IMR-90 (cell line): ENCODE measurements around the gene NR0B2. TPM values are rescaled to one million over a fixed set of nuclear protein-coding genes. Genes with fewer than 3 reads are reported as not detected.

Source experiments
- ATAC-seq: fragments of 200-7000 bp; cut with Tn5 transposase; 2 replicates; pipeline ENCODE4 v1.9.1; 2020; ENCODE audit warnings: low read depth, mild to moderate bottlenecking, moderate library complexity
- BruUV-seq: library from RNA; stranded (reverse); fragments of 400-500 nt; replicated peaks from 2 replicates; lab custom pipeline; 2021; lab: Mats Ljungman, UMichigan
- CTCF ChIA-PET: fragments of 300-600 bp; formaldehyde crosslinking; extraction: SDS; loops from one replicate; lab custom pipeline; 2021; ENCODE audit warnings: antibody characterized with exemption; lab: Yijun Ruan, JAX
- POLR2A ChIA-PET: fragments of 300-600 bp; sonication (Branson Sonifier 250); formaldehyde crosslinking; loops from one replicate; lab custom pipeline; 2022; ENCODE audit warnings: antibody characterized with exemption; ENCODE audit not compliant: unreplicated experiment; lab: Charles Lee
- DNase-seq: peaks from one replicate; pipeline ENCODE4 v3.0.0; 2013
- H2AFZ ChIP-seq: replicated peaks from 2 replicates; pipeline ENCODE3; 2013; ENCODE audit warnings: low read length, mild to moderate bottlenecking; ENCODE audit not compliant: poor library complexity
- H2AK5ac ChIP-seq: 2 replicates; pipeline ENCODE4 v1.6.1; 2013; ENCODE audit warnings: low read depth, low read length, inconsistent platforms
- H2AK9ac ChIP-seq: replicated peaks from 2 replicates; pipeline ENCODE3; 2013; ENCODE audit warnings: mild to moderate bottlenecking, low read depth, low read length, moderate library complexity; ENCODE audit not compliant: poor library complexity
- H2BK120ac ChIP-seq: 2 replicates; pipeline ENCODE4 v1.6.1; 2013; ENCODE audit warnings: low read depth, low read length, inconsistent platforms
- H2BK15ac ChIP-seq: 3 replicates; pipeline ENCODE4 v1.6.1; 2013; ENCODE audit warnings: low read depth, low read length, inconsistent platforms
- H2BK20ac ChIP-seq: 2 replicates; pipeline ENCODE4 v1.6.1; 2013; ENCODE audit warnings: low read depth, mild to moderate bottlenecking, inconsistent platforms, low read length, moderate library complexity
- H2BK5ac ChIP-seq: 2 replicates; pipeline ENCODE4 v1.6.1; 2013; ENCODE audit warnings: mild to moderate bottlenecking, low read depth, low read length, inconsistent platforms; ENCODE audit not compliant: poor library complexity, severe bottlenecking
- H3K14ac ChIP-seq: replicated peaks from 2 replicates; pipeline ENCODE4 v1.6.1; 2013; ENCODE audit warnings: low read depth, low read length, inconsistent platforms
- H3K18ac ChIP-seq: 2 replicates; pipeline ENCODE4 v1.6.1; 2013; ENCODE audit warnings: low read depth, low read length, control low read depth
- H3K23ac ChIP-seq: 2 replicates; pipeline ENCODE4 v1.6.1; 2013; ENCODE audit warnings: low read depth, low read length, inconsistent platforms
- H3K27ac ChIP-seq: 2 replicates; pipeline ENCODE4 v1.5.1; 2013; ENCODE audit warnings: mild to moderate bottlenecking, control low read depth, low read length; ENCODE audit not compliant: insufficient read depth
- H3K27me3 ChIP-seq: 2 replicates; pipeline ENCODE4 v1.6.1; 2013; ENCODE audit warnings: low read length; ENCODE audit not compliant: control insufficient read depth, insufficient read depth
- H3K36me3 ChIP-seq: 2 replicates; pipeline ENCODE4 v1.6.1; 2013; ENCODE audit warnings: low read length, mixed read lengths; ENCODE audit not compliant: control insufficient read depth, insufficient read depth
- H3K4ac ChIP-seq: 2 replicates; pipeline ENCODE4 v1.6.1; 2013; ENCODE audit warnings: low read depth, low read length, inconsistent platforms
- H3K4me1 ChIP-seq: 2 replicates; pipeline ENCODE4 v1.6.1; 2013; ENCODE audit warnings: low read length, mixed read lengths; ENCODE audit not compliant: control insufficient read depth, insufficient read depth
- H3K4me2 ChIP-seq: 2 replicates; pipeline ENCODE4 v1.6.1; 2013; ENCODE audit warnings: low read depth, mild to moderate bottlenecking, control low read depth, low read length, moderate library complexity
- H3K4me3 ChIP-seq: 2 replicates; pipeline ENCODE4 v1.5.1; 2013; ENCODE audit warnings: low read depth, mild to moderate bottlenecking, control low read depth, low read length, moderate library complexity; ENCODE audit not compliant: insufficient read depth
- H3K56ac ChIP-seq: 2 replicates; pipeline ENCODE4 v1.6.1; 2013; ENCODE audit warnings: low read length, inconsistent platforms; ENCODE audit not compliant: insufficient read depth; ENCODE audit errors: extremely low read depth
- H3K79me1 ChIP-seq, 2 experiments: 2 replicates each; pipeline ENCODE4 v1.6.1; 2013; ENCODE audit warnings: low read length in 2 of 2, inconsistent platforms in 1 of 2, low read depth in 1 of 2
- H3K9ac ChIP-seq: 2 replicates; pipeline ENCODE4 v1.6.1; 2013; ENCODE audit warnings: low read depth, low read length, control low read depth
- H3K9me1 ChIP-seq: 2 replicates; pipeline ENCODE4 v1.6.1; 2013; ENCODE audit warnings: low read length, inconsistent platforms; ENCODE audit not compliant: insufficient read depth
- H3K9me3 ChIP-seq: 2 replicates; pipeline ENCODE4 v1.6.1; 2013; ENCODE audit warnings: low read length; ENCODE audit not compliant: control insufficient read depth, insufficient read depth
- H4K20me1 ChIP-seq: 2 replicates; pipeline ENCODE4 v1.6.1; 2013; ENCODE audit warnings: low read length, inconsistent platforms; ENCODE audit not compliant: insufficient read depth
- H4K5ac ChIP-seq: 2 replicates; pipeline ENCODE4 v1.6.1; 2013; ENCODE audit warnings: mild to moderate bottlenecking, low read depth, low read length, control low read depth
- H4K8ac ChIP-seq, 2 experiments: 2 replicates each; pipeline ENCODE4 v1.6.1; 2013; ENCODE audit warnings: low read depth in 2 of 2, low read length in 2 of 2, control low read depth in 1 of 2, inconsistent platforms in 1 of 2
- H4K91ac ChIP-seq: 2 replicates; pipeline ENCODE4 v1.6.1; 2013; ENCODE audit warnings: low read depth, low read length, inconsistent platforms; ENCODE audit not compliant: insufficient read depth
- BHLHE40 ChIP-seq: fragments of 150-350 bp; IDR thresholded peaks from 2 replicates; pipeline ENCODE4 v1.6.1; 2016; ENCODE audit warnings: mild to moderate bottlenecking, low read depth, low read length
- CEBPB ChIP-seq: IDR thresholded peaks from 2 replicates; pipeline ENCODE4 v1.6.1; 2012; ENCODE audit warnings: low read depth, low read length, improper control_type of control experiment
- FOS ChIP-seq: fragments of 150-350 bp; IDR thresholded peaks from 2 replicates; pipeline ENCODE4 v1.6.1; 2016; ENCODE audit warnings: low read depth, low read length
- MAZ ChIP-seq: IDR thresholded peaks from 2 replicates; pipeline ENCODE4 v1.6.1; 2012; ENCODE audit warnings: low read depth, mild to moderate bottlenecking, low read length, improper control_type of control experiment, moderate library complexity, borderline replicate concordance
- NFE2L2 ChIP-seq: fragments of 150-350 bp; IDR thresholded peaks from 2 replicates; pipeline ENCODE4 v1.6.1; 2016; ENCODE audit warnings: low read depth, mild to moderate bottlenecking, low read length
- RAD21 ChIP-seq: IDR thresholded peaks from 2 replicates; pipeline ENCODE4 v1.6.1; 2012; ENCODE audit warnings: low read length, improper control_type of control experiment
- WGBS, 2 experiments: methylation state at CpG; one replicate each; pipeline versions ENCODE4 v1.1.5 to v1.1.7; 2013; ENCODE audit warnings: missing lambda C conversion rate in 2 of 2; ENCODE audit not compliant: insufficient read length in 1 of 2; ENCODE audit errors: extremely low coverage in 2 of 2; 5-methylcytosine and 5-hydroxymethylcytosine counted together
- dilution Hi-C: fragments of 300-500 bp; cut with HindIII; formaldehyde crosslinking; loops from one replicate; pipeline ENCODE4 v1.14.3; 2018; ENCODE audit warnings: low sequenced_read_pairs; ENCODE audit not compliant: unreplicated experiment
- in situ Hi-C: fragments of 300-500 bp; cut with MboI; formaldehyde crosslinking; loops from 3 replicates; pipeline ENCODE4 v1.14.3; 2019; ENCODE audit warnings: low sequenced_read_pairs, inconsistent platforms, mixed read lengths
- intact Hi-C: fragments of 100-400 bp; cut with micrococcal nuclease; formaldehyde crosslinking; loops from 2 replicates; pipeline ENCODE4 v1.10.0; 2022
- polyA plus RNA-seq, 3 experiments: library from polyadenylated mRNA; depleted of rRNA; stranded (reverse); fragments of >200 nt; gene quantifications; 2 replicates each; pipeline ENCODE4 v1.2.3, GENCODE V29; 2012; ENCODE audit warnings: low replicate concordance in 1 of 3
- total RNA-seq: library from RNA; depleted of rRNA; stranded (reverse); fragments of >200 nt; gene quantifications from 2 replicates; pipeline ENCODE4 v1.2.3, GENCODE V29; 2012
- TF ChIP-seq, protein P1 (sequence below): fragments of 150-350 bp; IDR thresholded peaks from 2 replicates; pipeline ENCODE4 v1.6.1; 2017; ENCODE audit warnings: mild to moderate bottlenecking, antibody characterized with exemption, low read length, low read depth

NR0B2 gene
- total and polyA plus RNA-seq, 2 of the 4 experiments (the other 2 are of a cell fraction) = not detected

DNA sequence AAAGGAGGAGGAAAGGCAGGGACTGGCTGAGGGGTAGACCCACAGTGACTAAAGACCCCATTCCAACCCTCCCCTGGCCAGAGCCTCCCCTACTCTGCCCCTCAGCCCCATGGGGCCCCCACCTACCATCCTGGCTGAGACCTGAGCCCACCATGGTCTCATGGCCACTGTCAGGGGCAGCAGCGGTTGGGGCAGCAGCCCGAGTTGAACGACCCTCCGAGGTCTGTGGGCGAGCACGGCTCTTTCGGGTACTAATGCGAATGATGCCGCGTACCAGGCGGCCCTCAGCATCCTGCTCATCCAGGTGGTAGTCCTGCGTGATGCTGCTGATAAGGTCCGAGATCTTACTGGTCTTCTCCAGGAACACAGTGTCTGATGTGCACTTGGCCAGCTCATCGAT lies 37.4 kb upstream of the NR0B2 start:
- 92% methylated on average over 5 of the region's 14 CpGs; no CpG with 5 or more reads in 1 of the 2 experiments for WGBS, 2 experiments
- no peak overlapping the region for H3K4me2 ChIP-seq
- dilution Hi-C loops = no loop called here

More for the DNA sequence above, 37.4 kb upstream of the NR0B2 start:
- no peak overlapping the region for H4K5ac ChIP-seq
- peaks cover 7% of the 10 kb centered on the region for H3K36me3 ChIP-seq
- no peaks in the 10 kb centered on the region; the same call in 1 of the 2 replicates for H4K20me1 ChIP-seq
- H2AK9ac ChIP-seq = no peak overlapping the region
- H2AFZ ChIP-seq = no peak overlapping the region
- H2BK15ac ChIP-seq = no peak overlapping the region
- ATAC-seq (no peak), DNase-seq (no peak)
- no TSS peak for BruUV-seq
- H4K91ac ChIP-seq = no peak overlapping the region
- no peak overlapping the region for H2AK5ac ChIP-seq
- H3K9me3 ChIP-seq = peaks cover 3% of the 10 kb centered on the region
- H2BK20ac ChIP-seq = no peak overlapping the region
- CTCF ChIA-PET = no interaction called here
- in situ Hi-C loops (no loop called here), intact Hi-C loops (no loop called here)
- no peaks in the 10 kb centered on the region for H3K4me1 ChIP-seq
- H3K4ac ChIP-seq = no peak overlapping the region
- H3K27me3 ChIP-seq = no peaks in the 10 kb centered on the region
- no peak overlapping the region for H3K18ac ChIP-seq
- no peak overlapping the region for H4K8ac ChIP-seq
- no peak overlapping the region for H2BK120ac ChIP-seq
- POLR2A ChIA-PET = no interaction called here
- 0 out of 2 replicates have a peak, but pooled peaks cover 7% of the 10 kb centered on the region for H3K9me1 ChIP-seq
- H2BK5ac ChIP-seq = no peak overlapping the region
- H3K79me1 ChIP-seq = no peaks in the 10 kb centered on the region; a peak in 1 of 4 replicates
- no peak overlapping the region for H3K56ac ChIP-seq
- TF ChIP-seq CEBPB = no peak
- TF ChIP-seq FOS = no peak
- TF ChIP-seq, protein P1, sequence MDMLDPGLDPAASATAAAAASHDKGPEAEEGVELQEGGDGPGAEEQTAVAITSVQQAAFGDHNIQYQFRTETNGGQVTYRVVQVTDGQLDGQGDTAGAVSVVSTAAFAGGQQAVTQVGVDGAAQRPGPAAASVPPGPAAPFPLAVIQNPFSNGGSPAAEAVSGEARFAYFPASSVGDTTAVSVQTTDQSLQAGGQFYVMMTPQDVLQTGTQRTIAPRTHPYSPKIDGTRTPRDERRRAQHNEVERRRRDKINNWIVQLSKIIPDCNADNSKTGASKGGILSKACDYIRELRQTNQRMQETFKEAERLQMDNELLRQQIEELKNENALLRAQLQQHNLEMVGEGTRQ = no peak
- TF ChIP-seq RAD21 = no peak
- TF ChIP-seq BHLHE40 = no peak
- no peak for TF ChIP-seq MAZ
- TF ChIP-seq NFE2L2 = no peak
- no peak overlapping the region for H3K4me3 ChIP-seq
- H3K27ac ChIP-seq = no peak overlapping the region
- no peak overlapping the region for H3K9ac ChIP-seq
- H3K23ac ChIP-seq = no peak overlapping the region
- no peak overlapping the region for H3K14ac ChIP-seq
